Endodermal cell (in vitro differentiated cells): Measurements from ENCODE around the gene MEOX2. TPM values are rescaled to one million over a fixed set of nuclear protein-coding genes. Genes with fewer than 3 reads are reported as not detected.
A peak's percentile ranks its signal among the peaks of the same experiment; 100 is the strongest.

ENCODE experiments used
- DNase-seq: peaks from one replicate; pipeline ENCODE4 v3.0.0-alpha.2; 2017
- H3K27ac ChIP-seq: 2 replicates; pipeline ENCODE4 v1.5.1; 2013; ENCODE audit warnings: mild to moderate bottlenecking, low read depth, low read length, moderate library complexity
- H3K27me3 ChIP-seq: 2 replicates; pipeline ENCODE4 v1.6.1; 2013; ENCODE audit warnings: mild to moderate bottlenecking, low read length, moderate library complexity; ENCODE audit not compliant: insufficient read depth, control insufficient read depth, poor library complexity, severe bottlenecking
- H3K36me3 ChIP-seq: 2 replicates; pipeline ENCODE4 v1.7.0; 2013; ENCODE audit warnings: mild to moderate bottlenecking, low read length, moderate library complexity; ENCODE audit not compliant: control insufficient read depth, insufficient read depth
- H3K4me1 ChIP-seq: one replicate; pipeline ENCODE4 v1.7.0; 2013; ENCODE audit warnings: low read length; ENCODE audit not compliant: control insufficient read depth, insufficient read depth
- H3K4me3 ChIP-seq: 2 replicates; pipeline ENCODE4 v1.5.1; 2013; ENCODE audit warnings: mild to moderate bottlenecking, low read length, moderate library complexity
- H3K9ac ChIP-seq: 2 replicates; pipeline ENCODE4 v1.6.1; 2013; ENCODE audit warnings: mild to moderate bottlenecking, low read length, moderate library complexity; ENCODE audit not compliant: poor library complexity, severe bottlenecking; ENCODE audit errors: extremely low read depth
- H3K9me3 ChIP-seq: 2 replicates; pipeline ENCODE4 v1.6.1; 2013; ENCODE audit warnings: mild to moderate bottlenecking, low read length, moderate library complexity; ENCODE audit not compliant: control insufficient read depth
- H3K27ac Mint-ChIP-seq: 2 replicates; pipeline ENCODE4 v1.8.0; 2020; ENCODE audit warnings: mixed read lengths
- H3K27me3 Mint-ChIP-seq: 2 replicates; pipeline ENCODE4 v1.8.0; 2021; ENCODE audit warnings: mild to moderate bottlenecking, mixed read lengths; ENCODE audit not compliant: insufficient read depth
- H3K36me3 Mint-ChIP-seq: 2 replicates; pipeline ENCODE4 v1.8.0; 2020; ENCODE audit warnings: low read depth, mixed read lengths
- H3K4me1 Mint-ChIP-seq: 2 replicates; pipeline ENCODE4 v1.8.0; 2020; ENCODE audit warnings: mixed read lengths
- H3K4me3 Mint-ChIP-seq: 2 replicates; pipeline ENCODE4 v1.8.0; 2020; ENCODE audit warnings: mild to moderate bottlenecking, moderate library complexity, mixed read lengths
- H3K9me3 Mint-ChIP-seq: 2 replicates; pipeline ENCODE4 v1.8.0; 2020; ENCODE audit warnings: mild to moderate bottlenecking, mixed read lengths
- CTCF ChIP-seq: fragments of 200-600 bp; sonication (generic); conservative IDR thresholded peaks from 2 replicates; pipeline ENCODE4 v1.5.0; 2021; ENCODE audit warnings: antibody characterized with exemption, mild to moderate bottlenecking
- WGBS, 2 experiments: methylation state at CpG; one replicate each; pipeline versions ENCODE4 v1.1.5 to v1.1.7; 2013; ENCODE audit warnings: missing lambda C conversion rate in 2 of 2, mixed read lengths in 1 of 2; ENCODE audit not compliant: insufficient coverage in 1 of 2, insufficient read length in 1 of 2; 5-methylcytosine and 5-hydroxymethylcytosine counted together
- total RNA-seq, 2 donors: library from RNA; stranded (reverse); fragmentation: NEBNext Ultra II Directional in 1 of 2; extraction: Animal tissue kit (Norgen Biotek cat#: 25700) in 1 of 2; gene quantifications; 2 replicates in 1 of 2; 3 replicates in 1 of 2; pipeline ENCODE4 v1.2.1, GENCODE V29; 2021

The MEOX2 gene
- total RNA-seq, 2 donors from 2014 or later = not detected

- Histone ChIP-seq H3K9ac (no peak overlapping the region), H3K4me1 (no peaks in the 10 kb centered on the region), H3K27me3 (no peaks in the 10 kb centered on the region), H3K36me3 (no peaks in the 10 kb centered on the region), H3K4me3 (no peak overlapping the region), H3K27ac (no peak overlapping the region), H3K9me3 (no peaks in the 10 kb centered on the region)
- no peaks in the 10 kb centered on the region for H3K36me3 Mint-ChIP-seq
- no peaks in the 10 kb centered on the region for H3K4me1 Mint-ChIP-seq
- H3K9me3 Mint-ChIP-seq = no peaks in the 10 kb centered on the region
- no peak overlapping the region for H3K27ac Mint-ChIP-seq
- no peak for TF ChIP-seq CTCF
- H3K4me3 Mint-ChIP-seq = no peak overlapping the region
- DNase-seq = no peak
- H3K27me3 Mint-ChIP-seq = no peaks in the 10 kb centered on the region
- 89% methylated on average over 1 of the region's 1 CpG; no CpG with 5 or more reads in 1 of the 2 experiments for WGBS, 2 experiments
Observed at GRCh38 chr7:15601175-15601574, 85.3 kb downstream of the MEOX2 start.

- Histone ChIP-seq H3K36me3 (no peaks in the 10 kb centered on the region), H3K9me3 (no peaks in the 10 kb centered on the region), H3K4me3 (no peak overlapping the region), H3K27me3 (no peaks in the 10 kb centered on the region), H3K9ac (no peak overlapping the region), H3K27ac (no peak overlapping the region), H3K4me1 (no peaks in the 10 kb centered on the region)
- peak; percentile 54 for DNase-seq
- WGBS, 2 experiments = 80 to 100% methylated on average over 2 to 4 of the region's 4 CpGs
- TF ChIP-seq CTCF = no peak
- Mint-ChIP-seq H3K4me1 (no peaks in the 10 kb centered on the region), H3K4me3 (no peak overlapping the region), H3K36me3 (no peaks in the 10 kb centered on the region), H3K9me3 (no peaks in the 10 kb centered on the region), H3K27ac (no peak overlapping the region), H3K27me3 (no peaks in the 10 kb centered on the region)
Observed at GRCh38 chr7:15600298-15600697, 86.2 kb downstream of the MEOX2 start.

GRCh38 chr7:15594461-15594860 lies 92.0 kb downstream of the MEOX2 start:
- Mint-ChIP-seq H3K36me3 (no peaks in the 10 kb centered on the region), H3K27ac (no peak overlapping the region), H3K9me3 (no peaks in the 10 kb centered on the region), H3K4me3 (no peak overlapping the region), H3K27me3 (no peaks in the 10 kb centered on the region), H3K4me1 (no peaks in the 10 kb centered on the region)
- Histone ChIP-seq H3K27me3 (no peaks in the 10 kb centered on the region), H3K9me3 (no peaks in the 10 kb centered on the region), H3K9ac (no peak overlapping the region), H3K4me1 (no peaks in the 10 kb centered on the region), H3K27ac (no peak overlapping the region), H3K36me3 (no peaks in the 10 kb centered on the region), H3K4me3 (no peak overlapping the region)
- WGBS, 2 experiments = 86 to 93% methylated on average over 4 to 5 of the region's 5 CpGs
- no peak for TF ChIP-seq CTCF
- no peak for DNase-seq
